K562 (cell line): ENCODE results near the gene ERAS. TPM values are rescaled to one million over a fixed set of nuclear protein-coding genes. Genes with fewer than 3 reads are reported as not detected.

Source experiments
- BCOR ChIP-seq: fragments of 450-650 bp; IDR thresholded peaks from 2 replicates; pipeline ENCODE4 v1.6.1; 2016
- CBFA2T3 ChIP-seq: fragments of 450-650 bp; IDR thresholded peaks from 2 replicates; pipeline ENCODE4 v1.6.1; 2017
- HNRNPK ChIP-seq: fragments of 200-400 bp; formaldehyde crosslinking; IDR thresholded peaks from one replicate; pipeline ENCODE4 v1.6.1; 2018; ENCODE audit warnings: mild to moderate bottlenecking, low read depth, low read length; ENCODE audit not compliant: poor library complexity, severe bottlenecking
- MEIS2 ChIP-seq: fragments of 450-650 bp; IDR thresholded peaks from 2 replicates; pipeline ENCODE4 v1.6.1; 2014; ENCODE audit warnings: mild to moderate bottlenecking; ENCODE audit not compliant: partially characterized antibody
- MYC ChIP-seq, 2 experiments: fragments of 250-450 bp in 1 of 2; sonication (Bioruptor Pico) in 1 of 2; IDR thresholded peaks; 2 replicates each; pipeline versions ENCODE4 v1.5.1 to v1.6.1; 2012 to 2021; ENCODE audit warnings: low read depth in 2 of 2, borderline replicate concordance in 1 of 2, improper control_type of control experiment in 1 of 2, low read length in 1 of 2, mild to moderate bottlenecking in 1 of 2, moderate library complexity in 1 of 2
- MYNN ChIP-seq, 2 experiments: sonication (generic); formaldehyde crosslinking in 1 of 2; IDR thresholded peaks; 2 replicates each; pipeline versions ENCODE4 v1.5.0 to v1.6.1; 2016 to 2020; ENCODE audit warnings: antibody characterized with exemption in 1 of 2, missing genetic modification reagents in 1 of 2
- NONO ChIP-seq, 2 experiments: fragments of 200-400 bp in 1 of 2; fragments of 450-650 bp in 1 of 2; formaldehyde crosslinking in 1 of 2; IDR thresholded peaks; 2 replicates each; pipeline ENCODE4 v1.6.1; 2017; ENCODE audit warnings: low read depth in 2 of 2, mild to moderate bottlenecking in 2 of 2, moderate library complexity in 2 of 2, low read length in 1 of 2
- NR3C1 ChIP-seq: sonication (generic); formaldehyde crosslinking; IDR thresholded peaks from 2 replicates; pipeline ENCODE4 v1.8.1; 2022; ENCODE audit warnings: missing genetic modification reagents
- SAFB ChIP-seq: fragments of 200-400 bp; formaldehyde crosslinking; IDR thresholded peaks from 2 replicates; pipeline ENCODE4 v1.6.1; 2017; ENCODE audit warnings: low read depth, low read length, borderline replicate concordance
- SMAD4 ChIP-seq: fragments of 250-450 bp; sonication (Bioruptor Pico); conservative IDR thresholded peaks from 2 replicates; pipeline ENCODE4 v1.8.0; 2021; ENCODE audit warnings: inconsistent platforms, mild to moderate bottlenecking, moderate library complexity
- THRAP3 ChIP-seq: fragments of 450-650 bp; IDR thresholded peaks from 2 replicates; pipeline ENCODE4 v1.6.1; 2016; ENCODE audit warnings: mild to moderate bottlenecking, inconsistent platforms, borderline replicate concordance
- ZNF609 ChIP-seq: sonication (generic); formaldehyde crosslinking; IDR thresholded peaks from 2 replicates; pipeline ENCODE4 v1.8.1; 2023; ENCODE audit warnings: missing genetic modification reagents, mild to moderate bottlenecking, borderline replicate concordance
- polyA plus RNA-seq, 8 experiments: library from polyadenylated mRNA; depleted of rRNA in 4 of 8; stranded (reverse) in 5 of 8; unstranded in 3 of 8; fragments of >200 nt; fragmentation: Nextera tagmentation in 2 of 8; fragmentation: Illumina TruSeq in 1 of 8; extraction: Ambion mirVana in 2 of 8; extraction: Trizol in 1 of 8; gene quantifications; 2 replicates each; pipeline versions ENCODE4 v1.2.1 to v1.2.3, GENCODE V29; 2011 to 2014; ENCODE audit warnings: inconsistent platforms in 1 of 8, missing spikeins in 1 of 8
- total RNA-seq, 7 experiments: library from RNA; depleted of rRNA in 6 of 7; stranded (reverse); fragments of >200 nt in 6 of 7; fragmentation: Illumina TruSeq in 2 of 7; extraction: Trizol in 2 of 7; gene quantifications; 2 replicates each; pipeline versions ENCODE4 v1.2.1 to v1.2.3, GENCODE V29; 2011 to 2021; ENCODE audit warnings: low replicate concordance in 1 of 7

The ERAS gene
- total and polyA plus RNA-seq, 9 of the 15 experiments (the other 6 are each of a cell fraction or from before 2014, with no cell fraction given) = 0.07 to 0.12 TPM; not detected in 7

- TF ChIP-seq THRAP3 (no peak), SMAD4 (CRISPR knock-in tag) (peak; percentile 96), NR3C1 (CRISPR knock-in tag) (no peak), HNRNPK (no peak), MEIS2 (peak; percentile 53), BCOR (peak; percentile 98), SAFB (no peak), CBFA2T3 (no peak), MYNN (IDR thresholded peaks at IDR 0.05) (peak; percentile 91), MYNN (CRISPR knock-in tag; IDR thresholded peaks at IDR 0.05) (no peak), ZNF609 (CRISPR knock-in tag) (0 out of 2 replicates have a peak, but pooled peaks have one; percentile 56), NONO (IDR thresholded peaks at IDR 0.05; ENCODE audit: low read depth in 2 of 2, low read length in 1 of 2) (no peak), MYC (IDR thresholded peaks at IDR 0.05; ENCODE audit: low read depth, low read length) (peak; percentile 74), MYC (CRISPR knock-in tag; IDR thresholded peaks at IDR 0.05; ENCODE audit: borderline replicate concordance, low read depth) (no peak)
Measured at GRCh38 chrX:48782795-48783194, 43.5 kb upstream of the ERAS start (continued).
